Activated effector memory CD4-positive, alpha-beta T cell treated with anti-CD3 and anti-CD28 coated beads, Interleukin-2, amount 50 U/mL, for 16 hours (primary cell): ENCODE data around the gene ITSN1.

Source experiments
- DNase-seq: peaks from one replicate; pipeline ENCODE4 v3.0.0-alpha.2; 2020

Gene ITSN1

DNA sequence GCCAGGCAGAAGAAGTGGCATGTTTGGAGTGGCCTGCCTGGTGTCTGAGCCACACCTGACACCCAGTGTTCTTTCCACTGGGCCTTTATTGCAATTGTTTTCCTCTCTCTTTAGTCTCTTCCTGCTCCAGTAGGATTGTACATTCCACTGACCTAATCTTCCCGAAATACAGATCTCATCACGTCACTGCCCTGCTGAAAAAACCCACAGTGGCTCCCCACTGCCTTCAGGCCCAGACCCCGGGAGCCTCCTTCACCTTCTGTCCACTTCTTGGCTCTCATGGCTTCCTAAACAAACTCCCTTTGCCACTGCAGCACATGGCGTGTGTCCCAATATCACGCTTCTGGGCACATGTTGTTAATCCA, 298.6 kb downstream of the ITSN1 start:
- no peak for DNase-seq

GRCh38 chr21:33942426-33942825, 300.1 kb downstream of the ITSN1 start:
- DNase-seq, result no peak

DNA sequence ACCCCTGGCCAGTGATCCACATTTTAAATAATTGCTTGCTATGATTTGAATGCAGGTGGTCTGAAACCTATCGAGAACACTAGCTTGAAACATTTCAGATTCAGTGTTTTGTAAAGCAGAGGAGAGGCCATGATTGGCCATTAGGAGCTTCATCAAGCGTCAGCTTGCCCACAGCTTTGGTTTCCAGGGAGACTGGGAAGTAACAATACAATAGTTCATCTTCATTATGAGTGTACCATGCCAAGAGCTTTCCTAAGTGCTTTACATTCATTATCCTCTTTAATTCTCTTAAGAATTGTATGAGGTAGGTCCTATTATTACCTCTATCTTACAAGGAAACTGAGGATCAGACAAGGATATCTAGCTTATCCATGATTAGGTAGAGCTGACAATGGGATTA, 301.0 kb downstream of the ITSN1 start:
- no peak for DNase-seq

DNA sequence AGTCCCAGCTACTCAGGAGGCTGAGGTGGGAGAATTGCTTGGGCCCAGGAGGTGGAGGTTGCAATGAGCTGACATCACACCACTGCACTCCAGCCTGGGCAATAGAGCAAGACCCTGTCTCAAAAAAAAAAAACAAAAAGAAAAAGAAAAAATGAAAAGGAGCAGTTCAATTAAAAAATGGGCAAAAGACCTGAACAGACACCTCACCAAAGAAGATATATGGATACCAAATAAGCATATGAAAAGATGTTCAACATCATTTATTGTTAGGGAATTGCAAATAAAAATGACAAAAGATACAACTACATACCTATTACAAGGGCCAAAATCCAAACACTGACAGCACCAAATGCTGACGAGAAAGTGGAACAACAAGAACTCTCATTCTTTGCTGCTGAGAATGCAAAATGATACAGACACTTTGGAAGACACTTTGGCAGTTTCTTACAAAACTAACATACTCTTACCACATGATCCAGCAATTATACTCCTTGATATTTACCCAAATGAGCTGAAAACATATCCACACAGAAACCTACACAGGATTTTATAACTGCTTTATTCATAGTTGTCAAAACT, 302.0 kb downstream of the ITSN1 start:
- DNase-seq, result no peak

- DNase-seq, result no peak
Measured at GRCh38 chr21:33945652-33946270, 303.5 kb downstream of the ITSN1 start.

GRCh38 chr21:33947451-33948095, 305.3 kb downstream of the ITSN1 start:
- peak; percentile 93 for DNase-seq

- peak; percentile 92 for DNase-seq
Measured at GRCh38 chr21:33948096-33948950, 306.0 kb downstream of the ITSN1 start.

GRCh38 chr21:33948951-33949444, 306.7 kb downstream of the ITSN1 start:
- DNase-seq, result peak; percentile 71
